Stomach (tissue), 4 donors: ENCODE results near the gene MAPK13.

Experiments used
- CTCF ChIP-seq, 7 experiments: fragments of 450-650 bp in 4 of 7; fragments of 200-600 bp in 3 of 7; sonication (generic) in 3 of 7; IDR thresholded peaks; one replicate each; pipeline ENCODE4 v1.5.1; 2016 to 2019; ENCODE audit warnings: antibody characterized with exemption in 7 of 7, control low read depth in 2 of 7, mild to moderate bottlenecking in 1 of 7
- EP300 ChIP-seq: sonication (generic); formaldehyde crosslinking; IDR thresholded peaks from one replicate; pipeline ENCODE4 v1.6.1; 2017; ENCODE audit warnings: antibody characterized with exemption

- TF ChIP-seq CTCF (IDR thresholded peaks at IDR 0.05): no peak
- no peak for TF ChIP-seq EP300
These were observed 6.2 kb downstream of the MAPK13 start for GRCh38 chr6:36136551-36136950.
